NCI-H146 (cell line): Measurements from ENCODE around the gene TMEM114.

Experiments
- DNase-seq: peaks from one replicate; lab custom pipeline; 2025; lab: John Stamatoyannopoulos, UW

Gene TMEM114

GRCh38 chr16:8548166-8548565 is 42.1 kb downstream of the TMEM114 start:
- no peak for DNase-seq

GRCh38 chr16:8547762-8548161 is 42.5 kb downstream of the TMEM114 start:
- DNase-seq = no peak

- no peak for DNase-seq
Observed at GRCh38 chr16:8544406-8544805, 45.9 kb downstream of the TMEM114 start.

- no peak for DNase-seq
Observed at GRCh38 chr16:8543258-8543657, 47.1 kb downstream of the TMEM114 start.

- no peak for DNase-seq
Observed at GRCh38 chr16:8542393-8542792, 47.9 kb downstream of the TMEM114 start.

GRCh38 chr16:8541868-8542267 is 48.4 kb downstream of the TMEM114 start:
- DNase-seq = no peak

- no peak for DNase-seq
Observed at GRCh38 chr16:8537691-8538342, 52.5 kb downstream of the TMEM114 start.

GRCh38 chr16:8533509-8533908 is 56.8 kb downstream of the TMEM114 start:
- DNase-seq = no peak

- DNase-seq = no peak
Observed at GRCh38 chr16:8530752-8531384, 59.4 kb downstream of the TMEM114 start.

- DNase-seq = no peak
Observed at GRCh38 chr16:8528471-8528870, 61.8 kb downstream of the TMEM114 start.

GRCh38 chr16:8523932-8524331 is 66.4 kb downstream of the TMEM114 start:
- no peak for DNase-seq

- no peak for DNase-seq
Observed at GRCh38 chr16:8522757-8523156, 67.6 kb downstream of the TMEM114 start.

- no peak for DNase-seq
Observed at GRCh38 chr16:8519643-8520042, 70.7 kb downstream of the TMEM114 start.
